Inflammatory macrophage treated with lipopolysaccharide for 1 hour (primary cell): Measurements from ENCODE around the gene PTPRD.

Source experiments
- DNase-seq, 2 donors: peaks; one replicate each; pipeline ENCODE4 v3.0.0-alpha.2; 2020 to 2022

PTPRD gene

DNA sequence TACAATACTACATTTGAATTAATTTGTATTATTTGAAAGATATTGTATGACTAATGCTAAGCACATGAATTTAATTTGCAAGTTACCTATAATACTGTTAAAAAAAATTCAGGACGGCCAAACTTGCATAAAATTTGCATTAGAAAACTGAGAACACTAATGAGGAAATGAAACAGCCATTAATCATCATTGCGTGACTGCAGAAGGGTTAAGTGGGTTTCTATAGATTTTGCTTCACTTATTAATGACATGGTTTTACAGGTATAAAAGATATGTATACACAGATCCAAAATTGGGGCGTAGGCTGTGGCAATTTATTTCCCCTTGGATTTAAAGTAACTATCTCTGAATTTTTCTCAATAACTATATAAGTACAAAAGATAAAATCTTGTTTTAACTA lies 882.6 kb downstream of the PTPRD start:
- no peak for DNase-seq

DNA sequence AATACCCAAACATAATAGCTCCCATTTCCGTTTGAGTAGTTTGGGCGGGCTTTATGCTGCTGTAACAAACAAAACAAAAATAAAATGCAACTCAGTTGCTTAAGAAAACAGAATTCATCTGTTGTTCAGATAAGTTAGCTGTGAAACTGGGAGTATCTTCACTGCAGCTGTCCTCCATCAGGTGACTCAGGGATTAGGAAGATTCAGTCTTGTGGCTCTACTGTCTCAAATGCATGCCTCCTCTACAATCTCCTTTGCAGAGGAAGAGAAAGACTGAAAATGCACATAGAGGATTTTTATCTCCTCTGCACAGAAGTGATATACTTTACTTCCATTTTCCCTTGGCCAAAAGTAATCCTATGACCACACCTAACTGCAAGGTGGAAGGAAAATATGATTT lies 883.7 kb downstream of the PTPRD start:
- DNase-seq, result no peak

DNA sequence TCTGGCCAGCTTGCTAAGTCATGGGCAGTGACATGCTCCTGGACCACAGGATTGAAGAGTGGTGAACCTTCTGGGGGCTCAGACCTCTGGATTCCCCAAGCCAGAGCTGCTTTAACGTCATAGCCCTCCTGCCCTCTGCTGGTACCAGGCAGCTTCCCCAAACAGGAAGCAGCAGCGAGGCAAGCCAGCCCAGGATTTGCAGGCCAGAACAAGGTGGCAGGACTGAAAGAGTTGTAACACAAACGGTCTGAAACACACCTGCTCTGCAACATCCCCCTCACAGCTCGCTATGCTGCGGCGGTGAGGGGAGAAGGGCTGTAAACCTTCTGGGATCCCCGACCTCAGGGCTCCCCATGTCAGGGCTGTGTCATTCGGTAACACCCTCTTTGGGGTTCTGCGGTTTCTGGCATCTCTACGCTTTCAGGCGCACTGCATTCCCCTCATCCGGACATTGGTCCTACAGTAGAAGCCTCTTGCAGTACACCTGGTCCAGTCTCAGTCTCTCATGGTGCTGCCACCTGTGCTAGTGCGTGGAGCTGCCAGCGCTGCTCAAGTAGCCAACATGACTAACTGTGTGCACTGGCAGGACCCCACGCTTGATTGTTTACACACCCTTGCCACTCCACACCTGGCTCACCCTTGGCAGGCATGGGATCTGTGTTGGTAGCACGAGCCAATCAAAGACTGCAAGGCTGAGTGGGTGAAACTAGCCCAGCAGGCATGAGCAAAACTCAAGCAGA lies 893.3 kb downstream of the PTPRD start:
- no peak for DNase-seq

DNA sequence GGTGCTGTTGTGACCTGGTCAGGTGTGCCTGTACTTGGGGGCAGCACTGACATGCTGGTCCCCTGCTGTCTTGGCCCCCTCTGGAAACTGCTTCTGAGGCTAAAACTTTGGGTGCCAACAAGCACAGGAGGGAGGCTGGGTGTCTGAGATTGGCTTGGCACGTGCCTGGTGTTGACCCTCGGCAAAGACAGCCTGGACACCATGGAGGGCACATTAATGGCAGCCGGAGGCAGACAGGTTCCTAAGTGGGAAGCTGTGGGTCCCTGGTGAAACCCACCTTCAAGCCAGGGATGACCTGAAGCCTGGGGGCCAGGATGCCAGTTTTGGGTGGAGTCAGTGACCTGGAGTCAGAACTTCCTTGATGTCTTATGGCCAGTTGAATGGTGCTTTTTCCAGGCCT lies 894.1 kb downstream of the PTPRD start:
- no peak for DNase-seq

DNA sequence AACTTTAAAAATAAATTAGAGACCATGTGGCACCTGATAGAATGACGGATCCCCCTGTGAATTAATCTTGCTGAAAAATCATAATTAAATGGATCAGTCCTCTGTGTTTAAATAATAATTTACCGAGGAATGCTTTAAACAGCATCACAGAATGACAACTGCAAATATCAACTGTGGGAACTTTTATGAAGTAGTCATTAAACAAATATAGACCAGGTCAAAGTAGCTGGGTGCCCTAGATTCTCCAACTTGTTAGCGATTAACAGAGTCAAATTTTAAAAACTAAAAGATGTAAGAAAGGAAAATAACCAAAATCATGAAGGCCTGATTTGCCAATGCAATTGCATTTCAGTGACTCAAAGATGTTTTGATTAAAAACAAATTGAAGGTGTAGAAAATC lies 933.4 kb downstream of the PTPRD start:
- DNase-seq, result no peak

DNA sequence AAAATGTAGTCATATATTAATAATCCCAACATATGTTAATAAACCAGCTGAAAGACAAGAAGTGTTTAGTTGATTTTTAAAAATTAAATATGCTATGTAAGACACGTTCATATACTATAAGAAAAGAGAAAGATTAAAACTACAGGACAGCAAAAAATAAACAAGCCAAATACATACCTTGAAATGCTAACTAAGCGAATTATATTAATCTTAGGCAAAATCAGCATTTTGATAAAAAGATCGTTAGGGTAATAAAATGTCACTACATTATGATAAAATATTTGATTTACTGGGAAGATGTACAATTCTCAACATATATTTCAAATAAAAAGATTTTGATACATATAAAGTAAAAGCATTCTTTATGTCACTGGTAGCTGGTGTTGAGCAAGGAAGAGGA lies 938.3 kb downstream of the PTPRD start:
- no peak for DNase-seq

DNA sequence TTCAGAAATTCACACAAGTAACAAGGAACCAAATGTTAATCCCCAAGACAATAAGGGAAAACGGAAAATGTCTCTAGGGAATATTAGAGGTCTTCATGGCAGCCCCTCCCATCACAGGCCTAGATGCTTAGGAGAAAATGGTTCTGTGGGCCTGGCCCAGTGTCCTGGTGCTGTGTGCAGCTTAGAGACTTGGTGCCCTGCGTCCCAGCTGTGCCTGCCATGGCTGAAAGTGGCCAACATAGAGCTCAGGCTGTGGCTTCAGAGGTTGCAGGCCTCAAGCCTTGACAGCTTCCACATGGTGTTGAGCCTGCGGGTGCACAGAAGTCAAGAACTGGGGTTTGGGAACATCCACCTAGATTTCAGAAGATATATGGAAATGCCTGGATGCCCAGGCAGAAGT lies 942.3 kb downstream of the PTPRD start:
- DNase-seq, result no peak

DNA sequence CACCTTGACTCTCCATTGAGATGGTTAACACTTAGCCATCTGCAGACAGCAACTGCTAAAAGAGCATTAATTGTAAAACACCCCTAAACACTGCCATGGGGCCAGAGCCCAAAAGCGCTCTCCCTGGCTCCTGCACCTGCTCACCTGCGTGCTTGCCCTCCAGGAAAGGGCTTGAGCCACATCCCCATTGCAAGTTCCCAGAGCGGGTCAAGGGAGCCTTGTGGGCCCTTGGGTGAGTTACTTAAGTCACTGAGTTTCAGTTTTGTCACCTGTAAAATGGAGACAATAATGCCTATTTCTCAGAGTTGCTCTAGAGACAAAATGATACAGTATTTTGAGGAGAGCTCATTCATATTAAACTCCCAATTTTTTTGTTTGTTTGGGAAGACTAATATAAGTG lies 967.8 kb downstream of the PTPRD start:
- no peak for DNase-seq

DNA sequence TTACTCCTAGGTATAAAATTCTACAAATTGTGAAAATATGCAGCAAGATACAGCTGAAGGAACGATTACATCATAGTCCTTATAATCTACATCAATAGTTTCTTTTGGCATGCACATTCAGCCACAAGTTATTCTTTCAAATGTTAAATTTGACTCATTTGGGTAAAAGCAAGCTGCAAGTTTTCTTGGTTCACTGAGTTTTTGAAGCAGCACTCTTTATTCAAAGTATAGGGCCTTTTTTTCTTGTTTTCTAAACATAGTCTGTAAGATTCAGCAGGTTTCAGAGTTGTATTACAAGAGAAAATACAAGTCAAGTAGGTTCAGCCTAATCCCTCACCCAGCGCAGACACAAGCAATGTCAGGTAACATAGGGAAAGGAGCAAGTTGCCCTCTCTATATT lies 981.5 kb downstream of the PTPRD start:
- DNase-seq, result no peak

DNA sequence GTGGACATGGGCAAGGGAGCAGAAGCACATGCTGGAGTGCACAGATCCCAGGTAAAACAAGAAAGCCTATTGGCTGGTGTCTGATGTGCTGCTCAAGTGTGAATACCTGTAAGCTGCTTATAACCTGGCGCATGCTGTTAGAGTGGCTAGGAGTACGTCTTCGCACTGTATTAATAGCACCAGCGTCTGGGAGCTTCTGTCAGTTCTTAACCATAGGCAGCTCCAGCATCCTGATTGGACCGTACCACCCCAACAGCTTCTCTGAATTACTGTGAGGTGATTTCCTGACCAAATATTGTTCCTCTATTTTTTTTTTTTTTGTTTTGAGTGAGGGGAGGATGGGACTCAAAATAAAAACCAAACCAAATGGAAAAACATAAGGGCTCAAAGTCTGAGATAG lies 987.6 kb downstream of the PTPRD start:
- DNase-seq, result no peak

DNA sequence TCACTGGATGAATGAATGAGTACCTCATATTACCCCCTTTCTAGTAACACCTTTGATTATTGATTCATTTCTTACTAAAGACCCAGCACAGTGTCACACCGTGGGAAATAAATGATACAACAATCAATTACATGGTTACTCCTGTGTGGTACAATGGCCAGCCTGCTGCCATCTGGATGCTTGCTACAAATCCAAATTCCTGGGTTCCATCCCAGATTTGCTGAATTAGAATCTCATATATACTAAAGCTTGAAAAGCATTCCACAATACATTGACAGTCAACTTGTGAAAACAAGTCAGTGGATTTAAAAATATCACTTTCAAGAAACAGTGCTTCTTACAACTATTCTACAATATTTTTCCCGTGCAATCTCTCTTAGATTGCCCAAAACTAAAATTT lies 989.3 kb downstream of the PTPRD start:
- no peak for DNase-seq

DNA sequence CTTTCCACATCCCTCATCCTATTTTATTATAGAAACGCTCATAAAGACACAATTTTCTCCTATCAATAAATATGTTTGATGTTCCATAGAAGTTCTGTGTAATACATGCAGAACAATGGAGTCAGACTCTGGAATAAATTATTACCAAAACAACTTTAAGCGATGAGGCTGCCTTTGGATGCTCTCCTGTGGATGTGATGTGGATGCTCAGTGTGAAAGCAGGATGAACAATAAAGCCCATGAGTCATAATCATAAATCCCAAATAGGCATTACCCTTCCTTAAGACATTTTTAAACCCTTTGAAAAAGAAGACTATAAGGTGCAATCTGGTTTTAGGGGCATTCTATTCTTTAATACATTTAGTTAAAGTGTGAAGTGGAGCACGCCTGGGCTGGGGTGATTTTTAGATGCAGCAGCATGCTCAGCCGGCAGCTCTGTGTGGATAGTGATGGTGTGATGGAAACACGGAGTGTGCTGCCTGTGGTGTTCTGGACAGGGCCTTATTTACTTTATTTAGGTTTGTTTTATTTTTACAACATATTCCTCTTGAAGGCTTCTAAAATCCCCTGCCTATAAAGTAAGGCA lies 991.4 kb downstream of the PTPRD start:
- no peak for DNase-seq

DNA sequence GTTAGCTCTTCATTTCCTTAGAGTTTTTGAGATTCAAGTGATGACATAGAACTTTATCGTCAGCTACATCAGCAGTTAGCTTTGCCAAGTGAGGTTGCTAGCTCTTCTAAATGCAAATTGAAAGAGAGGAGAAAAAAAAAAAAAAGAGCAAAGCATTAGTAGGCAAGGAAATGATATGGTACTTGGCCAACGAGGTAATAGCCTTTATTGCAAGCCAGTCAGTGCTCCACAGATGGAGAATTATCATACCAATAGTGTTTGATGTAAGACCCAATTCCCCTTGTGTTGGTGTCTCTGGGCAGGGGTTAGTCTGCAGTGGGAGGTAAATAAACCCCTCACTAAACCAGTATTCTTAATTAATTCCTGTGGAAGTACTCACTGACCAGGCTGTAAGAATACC lies 992.1 kb downstream of the PTPRD start:
- DNase-seq, result no peak

DNA sequence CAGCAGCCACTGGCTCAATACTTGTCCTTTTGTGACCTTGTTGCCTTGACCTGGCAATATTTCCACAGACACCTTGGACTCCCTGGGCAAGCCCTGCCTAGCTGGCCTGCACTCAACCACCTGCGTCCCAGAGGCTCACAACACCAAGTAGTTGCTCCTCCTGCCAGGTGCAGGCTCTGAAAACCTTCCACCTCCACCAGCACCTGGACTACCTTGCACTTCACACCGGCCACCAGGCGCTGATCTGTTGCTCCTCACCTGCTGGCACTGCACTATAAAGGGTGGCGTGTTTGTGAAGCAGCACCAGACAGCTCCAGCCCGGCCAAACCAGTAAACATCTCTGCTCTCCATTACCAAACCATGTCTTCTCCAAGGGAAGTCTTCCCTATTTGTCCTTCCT lies 997.7 kb downstream of the PTPRD start:
- no peak for DNase-seq

DNA sequence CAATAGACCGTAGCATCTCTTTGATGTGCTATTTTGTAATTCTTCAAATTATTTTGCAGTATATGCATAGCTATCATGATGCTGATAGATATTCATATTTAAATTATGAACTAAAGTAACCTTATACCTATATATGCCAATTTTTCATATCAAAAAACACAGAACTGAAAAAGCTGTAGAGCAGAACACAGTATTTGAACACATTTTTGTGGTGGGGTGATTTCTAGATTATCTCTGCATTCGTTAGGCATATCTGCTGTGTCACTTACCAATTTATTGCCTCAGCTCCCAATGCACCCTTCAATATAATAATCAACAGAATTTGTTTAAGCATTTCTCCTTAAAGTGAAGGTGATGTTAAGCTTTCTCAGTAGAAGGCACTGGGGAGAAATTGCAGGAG lies 998.2 kb downstream of the PTPRD start:
- no peak for DNase-seq

DNA sequence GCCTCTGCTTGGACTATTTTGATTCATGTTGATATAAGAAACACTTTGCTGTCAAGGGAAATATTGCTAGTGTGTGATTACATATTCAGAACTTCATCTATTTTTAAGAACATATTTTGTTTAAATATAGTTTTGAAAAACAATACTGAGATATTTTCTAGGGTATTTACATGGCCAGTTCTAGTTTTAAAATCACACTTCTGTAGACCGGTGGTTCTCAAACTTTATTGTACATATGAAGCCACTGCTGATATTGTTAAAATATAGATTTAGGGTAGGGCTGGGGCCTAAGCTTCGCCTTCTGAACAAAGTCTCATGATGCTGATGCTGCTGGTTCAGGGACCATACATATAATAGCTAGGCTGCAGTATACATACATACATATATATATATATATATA lies 1000.0 kb downstream of the PTPRD start:
- no peak for DNase-seq

DNA sequence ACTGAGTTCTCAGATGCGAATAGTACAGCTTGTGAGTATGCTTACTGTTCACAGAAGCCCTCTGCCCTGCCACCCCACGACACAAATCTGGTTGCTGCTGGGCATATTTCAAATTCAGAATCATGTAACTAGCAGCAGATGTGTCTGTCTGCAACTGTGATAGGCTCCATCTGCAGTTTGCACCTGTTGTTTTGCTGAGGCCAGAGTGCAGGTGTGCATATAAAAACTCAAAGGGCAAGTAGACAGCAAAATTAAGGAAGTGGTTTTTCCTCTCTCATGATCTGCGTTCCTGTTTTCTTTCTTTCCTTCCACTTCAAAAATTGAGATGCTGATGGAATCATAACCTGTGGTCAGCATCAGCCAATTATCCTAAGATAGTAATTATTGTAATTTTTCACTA lies 1000.5 kb downstream of the PTPRD start:
- DNase-seq, result no peak

DNA sequence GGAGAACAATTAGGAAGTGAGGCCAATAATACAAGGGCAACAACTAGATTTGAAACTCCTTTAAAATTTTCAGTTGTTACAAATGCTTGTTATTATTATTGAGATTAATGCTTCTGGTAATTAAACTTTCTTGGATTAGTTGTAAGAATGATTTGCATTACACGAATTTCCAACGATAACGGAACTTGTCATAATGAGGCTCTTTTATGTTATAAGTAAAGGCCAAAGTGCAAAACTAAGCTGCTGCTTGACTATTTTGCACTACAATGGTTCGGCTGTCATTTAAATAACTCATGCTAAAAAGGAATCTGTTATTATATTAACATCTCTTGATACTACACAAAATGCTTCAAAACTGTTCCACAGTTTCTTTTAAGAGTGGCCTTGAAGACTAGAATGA lies 1007.1 kb downstream of the PTPRD start:
- no peak for DNase-seq

DNA sequence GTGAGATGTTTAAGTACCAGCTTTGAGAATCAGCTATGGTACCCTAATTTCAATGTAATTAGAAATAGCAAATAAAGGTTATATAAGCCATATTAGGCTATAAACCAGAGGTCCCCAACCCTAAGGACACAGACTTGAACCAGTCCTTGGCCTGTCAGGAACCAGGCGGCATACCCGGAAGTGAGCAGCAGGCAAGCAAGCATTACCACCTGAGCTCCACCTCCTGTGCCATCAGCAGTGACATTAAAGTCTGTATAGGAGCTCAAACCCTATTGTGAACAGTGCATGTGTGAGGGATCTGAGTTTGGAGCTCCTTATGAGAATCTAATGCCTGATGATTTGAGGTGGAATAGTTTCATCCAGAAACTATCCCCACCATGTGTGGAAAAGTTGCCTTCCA lies 1009.5 kb downstream of the PTPRD start:
- no peak for DNase-seq

DNA sequence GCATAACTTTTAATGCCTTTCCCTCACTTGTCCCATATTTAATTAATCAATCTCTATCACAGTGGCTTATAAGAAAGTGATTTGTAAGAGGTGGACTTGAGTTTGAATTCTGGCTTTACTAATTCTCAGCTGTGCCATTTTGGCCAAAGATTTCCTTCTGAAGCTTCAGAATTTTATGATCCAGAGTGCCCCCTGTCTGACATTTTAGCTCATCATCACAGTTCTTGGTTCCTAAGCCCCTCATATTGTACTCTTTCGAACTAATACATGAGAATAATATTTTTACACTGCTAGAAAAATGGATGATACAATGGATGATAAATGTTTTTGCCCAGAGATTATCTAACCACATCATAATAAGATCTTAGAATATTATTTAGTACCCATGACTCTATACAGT lies 1014.1 kb downstream of the PTPRD start:
- no peak for DNase-seq

DNA sequence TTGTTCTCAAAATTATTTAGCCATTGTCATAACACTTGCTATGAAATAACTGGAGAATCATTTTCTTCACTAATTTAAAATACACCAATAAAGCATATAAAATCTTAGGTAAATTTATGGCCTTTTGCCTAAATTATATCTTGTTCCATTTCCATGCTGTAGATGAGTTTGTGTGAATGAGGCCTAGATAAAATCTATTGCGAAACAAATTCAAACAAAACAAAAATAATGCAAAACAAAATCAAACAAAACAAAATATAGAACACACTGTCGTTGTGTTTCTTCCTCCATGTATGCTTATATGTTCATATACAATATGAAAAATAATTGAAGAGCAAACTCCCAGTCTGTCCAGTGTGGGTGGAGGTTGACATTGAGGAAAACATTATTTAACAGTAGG lies 1020.7 kb downstream of the PTPRD start:
- DNase-seq, result no peak

DNA sequence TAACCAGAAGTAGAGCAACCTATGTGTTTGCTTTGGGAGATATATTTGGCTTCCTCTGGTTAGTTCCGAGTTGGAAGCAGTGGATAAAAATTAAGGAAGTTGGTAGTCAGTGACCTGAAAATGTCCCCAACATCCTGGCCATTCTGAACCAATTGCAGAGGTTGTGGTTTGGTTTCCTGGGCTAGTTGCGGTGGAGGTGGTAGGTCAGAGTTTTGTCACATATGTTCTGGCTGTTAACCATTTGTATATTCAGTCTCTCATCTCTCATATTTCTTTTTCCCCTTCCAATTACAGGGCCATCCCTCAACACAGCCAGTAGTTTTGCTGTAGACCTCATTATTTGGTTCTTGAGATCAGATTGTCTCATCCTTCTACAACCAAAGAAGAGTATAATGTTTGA lies 1026.9 kb downstream of the PTPRD start:
- DNase-seq, result no peak

DNA sequence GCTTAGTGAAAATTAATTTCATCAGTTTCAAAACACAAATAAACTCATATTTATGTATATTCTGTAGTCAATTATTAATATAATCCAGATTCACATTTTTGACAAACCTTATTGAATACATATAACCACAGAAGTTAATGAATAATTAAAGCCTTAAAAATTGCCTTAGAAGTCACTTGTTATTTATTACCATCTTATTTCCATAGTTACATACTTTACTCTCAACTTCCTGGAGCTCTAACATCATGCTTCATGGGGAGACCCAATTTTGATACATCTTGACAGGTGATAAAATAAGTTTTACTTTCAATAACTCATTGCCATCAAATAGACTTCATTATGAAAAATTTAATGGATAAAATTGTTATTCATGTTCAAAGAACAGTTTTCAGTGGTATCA lies 1038.7 kb downstream of the PTPRD start:
- DNase-seq, result no peak

DNA sequence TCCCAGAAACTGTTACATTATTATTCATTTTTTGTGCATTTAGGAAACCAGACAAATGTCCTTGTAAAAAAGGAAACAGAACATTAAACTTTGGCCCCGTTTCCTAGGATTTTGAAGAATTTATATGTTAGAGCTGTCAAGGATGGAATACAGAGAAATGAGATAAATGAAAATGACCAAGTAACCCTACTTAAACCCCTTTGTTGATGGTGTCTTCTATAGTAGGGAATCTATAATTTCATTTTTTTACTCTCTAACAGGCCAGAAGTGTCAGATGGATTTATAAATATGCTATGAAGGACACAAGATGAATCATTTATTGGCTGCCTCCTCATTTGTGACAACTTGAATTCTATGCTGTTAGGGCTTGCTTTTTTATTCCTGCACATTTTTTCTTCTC lies 1047.1 kb downstream of the PTPRD start:
- no peak for DNase-seq

DNA sequence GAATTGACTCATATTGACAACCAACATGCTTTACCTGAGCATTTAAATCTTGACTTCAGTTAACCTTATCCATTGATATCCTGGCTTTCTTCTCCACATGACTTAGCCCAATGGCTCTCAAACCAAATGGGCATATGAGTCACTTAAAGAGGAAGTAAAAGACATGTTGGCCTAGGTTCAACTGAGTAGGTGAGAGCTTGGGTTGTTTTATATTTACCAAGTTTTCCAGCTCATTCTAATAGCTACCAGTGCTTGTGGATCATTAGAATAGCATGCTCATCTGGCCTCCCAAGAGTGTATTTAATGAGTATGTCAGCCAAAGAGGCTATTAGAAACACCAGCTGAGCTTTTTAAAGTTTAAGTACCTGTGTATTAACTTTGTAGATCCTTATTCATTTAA lies 1049.0 kb downstream of the PTPRD start:
- DNase-seq, result no peak
